HG03469 (cell line): Measurements from ENCODE around the gene DHRS9.
"Not testable (repeated sequence)": the region's sequence is repeated elsewhere in the genome, so short reads cannot be mapped to it uniquely, and the experiment has no call there.

Experiments used
- ATAC-seq: cut with Tn5 transposase; IDR thresholded peaks from one replicate; pipeline ENCODE4 v1.9.1; 2021; ENCODE audit warnings: mild to moderate bottlenecking, moderate library complexity, moderate number of reproducible peaks; ENCODE audit not compliant: unreplicated experiment

DHRS9 gene

DNA sequence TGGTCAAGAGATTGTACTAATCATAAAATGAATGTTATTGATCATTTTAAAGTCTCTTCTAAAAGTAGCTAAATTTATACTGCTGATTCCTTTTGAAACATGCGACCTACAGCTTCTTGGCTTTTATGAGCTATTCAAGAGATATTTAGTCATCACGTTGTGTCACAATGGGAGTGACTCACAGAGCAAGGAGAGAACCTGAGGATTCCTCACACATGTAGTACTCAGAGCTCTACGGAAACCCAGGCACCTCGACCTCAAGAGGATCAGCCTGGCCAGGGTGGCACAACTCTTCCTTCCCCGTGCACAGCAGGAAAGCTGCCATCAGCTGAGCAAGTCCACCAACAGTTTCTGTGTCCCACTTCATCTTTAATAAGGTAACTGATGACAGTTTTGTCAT lies at the start of gene DHRS9:
Gene DHRS9 (plus strand): TSS at position 223 of the 400 bp plus-strand sequence. CDS start 12,019 bp downstream, outside the sequence.
- ATAC-seq, result no peak

GRCh38 chr2:169023161-169023560 lies 46.2 kb upstream of the DHRS9 start:
- no peak for ATAC-seq

DNA sequence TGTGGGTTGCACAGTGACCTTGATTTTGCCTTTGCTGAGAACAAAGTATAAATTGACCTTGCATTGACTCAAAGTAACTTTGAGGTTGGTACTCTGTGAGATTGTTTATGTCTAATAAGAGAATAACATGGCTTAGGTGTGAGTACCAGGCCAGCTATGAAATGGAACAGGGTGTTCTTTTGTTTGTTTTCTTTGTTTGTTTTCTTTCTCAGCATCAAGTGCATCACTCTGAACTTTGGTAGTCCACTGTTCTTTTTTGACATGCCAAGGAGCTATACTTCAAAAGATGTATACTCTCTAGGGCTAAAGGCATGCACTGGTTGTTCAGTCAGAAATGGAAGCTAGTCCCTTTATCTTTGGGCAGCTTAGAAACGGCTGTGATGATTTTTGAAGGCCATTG lies 43.3 kb upstream of the DHRS9 start:
- ATAC-seq, result no peak

DNA sequence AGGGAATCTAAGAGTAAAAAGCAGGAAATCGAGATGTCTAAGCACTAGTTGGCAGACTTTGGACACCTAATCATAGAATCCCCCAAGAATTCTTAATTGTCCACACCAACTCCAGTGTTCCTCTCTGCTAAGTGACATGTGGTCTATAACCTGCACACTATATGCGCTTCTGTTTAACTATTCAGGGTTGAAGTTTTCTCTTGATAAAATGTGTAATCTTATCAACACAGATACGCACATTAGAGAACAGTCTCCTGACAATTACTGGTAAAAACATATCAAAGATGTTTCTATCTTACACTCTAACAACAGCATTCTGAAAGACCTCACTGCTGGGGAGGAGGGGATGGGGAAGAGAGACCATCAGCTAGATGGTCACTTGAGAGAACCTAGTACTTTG lies 42.1 kb upstream of the DHRS9 start:
- no peak for ATAC-seq

DNA sequence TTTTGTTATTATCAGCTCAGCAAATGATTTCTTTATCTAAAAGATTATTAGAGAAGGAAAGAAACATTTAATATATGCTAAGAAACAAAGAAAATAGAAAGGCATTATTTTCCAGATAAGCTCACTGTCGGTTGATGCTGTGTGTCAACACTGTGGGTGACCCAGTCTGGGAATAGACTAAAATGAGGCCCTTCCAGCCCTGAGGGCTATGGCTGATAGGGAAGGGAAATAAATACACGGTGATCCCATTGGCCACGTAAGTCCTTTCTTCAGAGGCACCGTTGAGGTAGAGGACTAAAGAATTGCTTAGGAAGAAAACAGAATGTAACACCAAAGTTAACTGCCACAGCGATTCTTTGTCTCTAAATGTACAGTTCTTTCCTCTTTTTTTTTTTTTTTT lies 40.0 kb upstream of the DHRS9 start:
- ATAC-seq, result no peak

DNA sequence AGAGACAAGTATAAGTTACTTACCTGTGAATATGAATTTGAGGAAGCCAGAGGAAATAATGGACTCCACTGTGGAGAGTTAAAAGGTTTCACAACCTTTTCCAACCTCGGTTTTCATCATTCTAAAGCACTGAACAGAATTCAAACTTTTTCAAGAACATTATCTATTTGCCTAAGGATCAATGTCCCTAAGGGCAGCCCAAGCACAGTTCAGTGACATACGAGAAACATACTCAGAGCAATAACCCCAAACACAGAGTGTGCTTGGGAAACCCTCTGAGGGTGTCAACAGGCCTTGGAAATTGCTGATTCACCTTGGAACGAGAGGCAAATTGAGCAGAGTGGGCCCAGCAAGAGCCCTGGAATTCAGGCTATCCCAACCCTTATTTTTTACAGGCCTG lies 38.2 kb upstream of the DHRS9 start, which contains the start of gene ABCB11:
Gene ABCB11 (minus strand): TSS at position 123 of the 400 bp plus-strand sequence. CDS start 13,199 bp downstream, outside the sequence.
- ATAC-seq, result no peak

- ATAC-seq, result no peak
Measured at GRCh38 chr2:169034256-169034655, 35.1 kb upstream of the DHRS9 start.

- ATAC-seq, result no peak
Measured at GRCh38 chr2:169034984-169035544, 34.3 kb upstream of the DHRS9 start.

DNA sequence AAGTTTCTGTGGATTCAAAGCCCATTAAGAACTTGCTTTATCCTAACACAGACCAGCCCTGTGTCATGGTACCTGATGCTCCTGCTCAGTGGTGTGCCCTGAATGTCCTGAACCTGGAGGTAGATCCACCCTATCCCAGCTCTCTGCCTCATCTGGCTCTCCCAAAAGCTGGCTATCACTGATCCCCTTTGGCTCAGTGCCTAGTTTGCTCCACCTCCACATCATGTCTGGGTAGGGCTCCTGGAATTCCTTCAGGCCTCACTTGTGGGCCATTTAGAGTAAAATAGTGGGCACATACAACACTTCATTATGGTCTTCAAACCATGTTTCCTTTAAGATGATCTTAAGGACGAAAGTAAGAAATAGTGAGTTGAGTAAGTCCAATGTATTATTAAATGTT lies 33.5 kb upstream of the DHRS9 start:
- ATAC-seq, result no peak

- peak; percentile 59 for ATAC-seq
Measured at GRCh38 chr2:169036736-169037440, 32.5 kb upstream of the DHRS9 start.

GRCh38 chr2:169038338-169038757 lies 31.0 kb upstream of the DHRS9 start:
- ATAC-seq, result peak; percentile 61

DNA sequence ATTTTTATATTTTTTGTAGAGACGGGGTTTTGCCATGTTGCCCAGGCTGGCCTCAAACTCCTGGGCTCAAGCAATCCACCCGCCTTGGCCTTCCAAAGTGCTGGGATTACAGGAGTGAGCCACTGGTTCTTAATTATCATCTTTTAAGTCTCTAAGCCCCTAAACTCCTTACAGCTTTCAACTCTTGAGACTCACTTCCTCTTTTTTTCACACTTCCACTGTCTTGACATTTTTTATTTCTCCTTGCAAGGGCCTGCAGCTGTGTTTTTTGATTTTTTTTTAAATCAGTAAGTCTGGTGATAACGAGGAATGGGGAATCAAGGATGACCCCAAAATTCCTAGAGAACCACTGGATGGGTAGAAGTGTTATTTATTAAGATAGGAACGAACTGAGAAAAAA lies 29.7 kb upstream of the DHRS9 start:
- no peak for ATAC-seq

GRCh38 chr2:169041594-169041993 lies 27.8 kb upstream of the DHRS9 start:
- ATAC-seq, result no peak

DNA sequence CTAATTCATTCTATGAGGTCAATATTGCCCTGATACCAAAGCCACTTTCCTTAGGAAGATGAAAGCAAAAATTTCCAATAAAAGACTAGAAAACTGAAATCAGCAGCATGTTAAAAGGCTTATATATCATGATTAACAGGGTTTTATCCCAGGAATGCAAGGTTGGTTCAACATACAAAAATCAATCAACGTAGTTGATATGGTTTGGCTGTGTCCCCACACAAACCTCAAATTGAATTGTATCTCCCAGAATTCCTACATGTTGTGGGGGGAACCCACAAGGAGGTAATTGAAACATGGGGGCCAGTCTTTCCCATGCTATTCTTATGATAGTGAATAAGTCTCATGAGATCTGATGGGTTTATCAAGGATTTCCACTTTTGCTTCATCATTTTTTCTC lies 26.5 kb upstream of the DHRS9 start:
- no peak for ATAC-seq

GRCh38 chr2:169046440-169047151 lies 22.8 kb upstream of the DHRS9 start:
- no peak for ATAC-seq

GRCh38 chr2:169047256-169048250 lies 21.8 kb upstream of the DHRS9 start:
- no peak for ATAC-seq

DNA sequence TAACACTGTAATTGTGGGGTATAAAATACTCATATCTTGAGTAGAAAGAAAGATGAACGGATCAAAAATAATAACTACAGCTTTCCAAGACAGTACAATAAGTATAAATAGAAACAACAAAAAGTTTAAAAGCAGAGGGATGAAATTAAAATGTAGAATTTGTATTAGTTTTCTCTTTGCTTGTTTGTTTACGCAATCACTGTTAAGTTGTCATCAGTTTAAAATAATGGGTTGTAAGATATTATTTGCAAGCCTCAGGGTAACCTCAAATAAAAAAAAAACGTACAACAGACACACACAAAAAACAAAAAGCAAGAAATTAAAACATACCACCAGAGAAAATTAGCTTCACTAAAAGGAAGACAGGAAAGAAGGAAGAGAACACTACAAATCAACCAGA lies 20.2 kb upstream of the DHRS9 start:
- no peak for ATAC-seq

DNA sequence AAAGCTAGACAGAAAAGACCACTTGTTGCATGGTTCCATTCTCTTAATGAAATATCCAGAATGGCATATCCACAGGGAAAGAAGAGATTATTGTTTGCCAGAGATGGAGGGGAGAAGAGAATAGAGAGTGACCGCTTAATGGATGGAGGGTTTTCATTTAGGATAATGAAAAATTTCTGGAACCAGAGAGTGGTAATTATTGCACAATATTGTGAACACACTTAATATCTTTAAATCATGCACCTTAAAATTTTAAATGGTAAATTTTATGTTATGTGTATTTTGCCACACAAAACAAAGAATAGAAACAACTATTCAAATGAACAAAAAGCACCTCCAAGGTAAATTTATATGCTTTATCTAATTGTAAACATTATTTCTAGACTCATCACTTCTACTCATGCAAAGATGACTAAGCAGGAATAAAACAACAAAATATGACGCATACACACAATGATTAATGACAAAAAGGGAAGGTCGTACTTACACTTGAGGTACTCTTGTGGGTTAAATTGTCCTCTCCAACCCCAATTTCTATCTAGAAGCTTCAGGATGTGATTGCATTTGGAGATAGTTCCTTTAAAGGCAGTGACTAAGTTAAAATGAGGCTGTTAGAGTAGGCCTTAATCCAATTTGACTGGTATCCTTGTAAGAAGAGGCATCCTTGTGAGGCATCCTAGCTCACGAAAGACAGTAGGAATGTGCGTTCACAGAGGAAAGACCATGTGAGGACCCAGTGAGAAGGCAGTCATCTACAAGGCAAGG lies 18.7 kb upstream of the DHRS9 start:
- no peak for ATAC-seq

- not testable (repeated sequence) for ATAC-seq
Measured at GRCh38 chr2:169054575-169054974, 14.8 kb upstream of the DHRS9 start.

- not testable (repeated sequence) for ATAC-seq
Measured at GRCh38 chr2:169064199-169064598, 5.2 kb upstream of the DHRS9 start.
